ENCODE data around the gene CFAP251.
"Not testable (repeated sequence)": the region's sequence is repeated elsewhere in the genome, so short reads cannot be mapped to it uniquely, and the experiment has no call there.

CFAP251 gene

GRCh38 chr12:122035292-122035691 lies 116.9 kb downstream of the CFAP251 start:
- no peak for TF ChIP-seq CTCF (IDR thresholded peaks at IDR 0.05; ENCODE audit: insufficient read depth, low read length, missing control alignments)
- ChIA-PET POLR2A (no interaction called here), CTCF (no interaction called here)
- H3K4me3 ChIP-seq (ENCODE audit: low read depth, low read length) = no peak overlapping the region
- DNase-seq (ENCODE audit: low read depth, low spot score) = no peak

DNA sequence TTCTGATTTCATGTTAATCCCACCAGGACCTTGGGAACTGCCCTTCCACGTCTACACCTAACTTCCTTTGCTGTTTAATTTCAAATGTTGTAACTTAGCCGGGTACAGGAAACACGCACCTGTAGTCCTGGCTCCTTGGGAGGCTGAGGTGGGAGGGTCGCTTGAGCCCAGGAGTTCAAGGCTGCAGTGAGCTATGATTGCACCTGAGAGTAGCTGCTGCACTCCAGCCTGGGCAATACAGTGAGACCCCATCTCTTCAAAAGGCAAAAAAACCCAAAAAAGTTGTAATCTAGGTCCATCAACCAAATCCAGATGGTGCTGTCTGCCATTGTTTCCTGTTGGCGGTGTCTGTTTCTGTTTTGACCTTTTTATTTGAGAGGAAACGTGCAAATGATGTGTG lies 117.8 kb downstream of the CFAP251 start:
- CTCF ChIA-PET = interaction anchor here (0.8 to 2.0 kb wide), 3 partner anchors 12 to 86 kb away, joined by 3 to 7 read pairs (median 4); no protein-coding TSS in a partner anchor
- POLR2A ChIA-PET = no interaction called here
- DNase-seq (ENCODE audit: low read depth, low spot score) = no peak
- no peak overlapping the region for H3K4me3 ChIP-seq (ENCODE audit: low read depth, low read length)
- no peak for TF ChIP-seq CTCF (IDR thresholded peaks at IDR 0.05; ENCODE audit: insufficient read depth, low read length, missing control alignments)

DNA sequence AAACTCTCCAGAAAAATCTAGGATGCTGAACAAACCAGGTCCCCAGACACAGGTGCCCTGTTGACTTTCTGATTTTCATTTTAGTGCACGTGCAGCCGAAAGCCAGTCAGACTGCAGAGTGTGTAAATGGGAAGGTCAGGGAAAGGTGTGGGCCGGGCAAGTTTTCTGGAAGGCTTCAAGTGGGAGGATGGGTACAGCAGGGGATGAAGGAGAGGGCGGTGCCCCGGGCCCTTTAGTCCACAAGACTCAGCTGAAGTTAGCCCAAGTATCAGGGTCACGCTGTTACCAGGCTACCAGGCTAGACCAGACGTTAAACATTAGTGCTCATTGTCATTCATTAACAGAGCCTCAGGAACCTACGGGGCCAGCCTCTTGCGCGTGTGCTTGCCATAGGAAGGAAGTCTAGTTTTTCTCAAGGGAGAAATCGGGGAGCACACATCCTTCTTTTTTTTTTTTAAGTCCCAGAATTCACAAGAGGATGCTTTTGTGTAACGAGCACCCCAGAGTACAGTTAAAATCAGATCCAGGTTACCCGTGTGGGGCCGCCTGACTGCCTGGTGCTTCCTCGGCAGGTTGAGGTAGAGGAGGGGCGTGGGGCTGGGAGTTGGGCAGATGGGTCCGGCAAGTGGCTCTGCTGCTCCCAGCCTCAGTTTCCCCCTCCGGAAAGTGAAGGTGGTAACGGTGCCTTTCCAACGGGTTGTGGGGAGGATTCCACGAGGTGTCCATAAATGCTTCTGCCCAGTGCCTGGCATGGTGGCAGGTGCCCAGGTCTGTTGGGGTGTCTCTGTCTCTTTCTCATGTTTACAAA lies 122.4 kb downstream of the CFAP251 start:
- TF ChIP-seq CTCF (IDR thresholded peaks at IDR 0.05; ENCODE audit: insufficient read depth, low read length, missing control alignments) = no peak
- no peak for DNase-seq (ENCODE audit: low read depth, low spot score)
- ChIA-PET CTCF (interaction anchor here (1.2 to 4.4 kb wide), 2 partner anchors 9 kb away, joined by 3 to 23 read pairs; no protein-coding TSS in a partner anchor), POLR2A (no interaction called here)
- no peak overlapping the region for H3K4me3 ChIP-seq (ENCODE audit: low read depth, low read length)

- POLR2A ChIA-PET; H3K4me3 ChIP-seq (ENCODE audit: low read depth, low read length); DNase-seq (ENCODE audit: low read depth, low spot score): not testable (repeated sequence)
- CTCF ChIA-PET = interaction anchor here (2.7 to 4.4 kb wide), 2 partner anchors 10 to 81 kb away, joined by 10 to 23 read pairs; no protein-coding TSS in a partner anchor
These were observed 123.1 kb downstream of the CFAP251 start for GRCh38 chr12:122041458-122041857.

GRCh38 chr12:122042910-122043309 lies 124.5 kb downstream of the CFAP251 start:
- CTCF ChIA-PET = interaction anchor here (0.7 to 4.4 kb wide), 4 partner anchors 12 to 80 kb away, joined by 3 to 23 read pairs (median 7); no protein-coding TSS in a partner anchor
- DNase-seq (ENCODE audit: low read depth, low spot score) = no peak
- H3K4me3 ChIP-seq (ENCODE audit: low read depth, low read length) = no peak overlapping the region
- TF ChIP-seq CTCF (IDR thresholded peaks at IDR 0.05; ENCODE audit: insufficient read depth, low read length, missing control alignments) = no peak
- POLR2A ChIA-PET = no interaction called here

DNA sequence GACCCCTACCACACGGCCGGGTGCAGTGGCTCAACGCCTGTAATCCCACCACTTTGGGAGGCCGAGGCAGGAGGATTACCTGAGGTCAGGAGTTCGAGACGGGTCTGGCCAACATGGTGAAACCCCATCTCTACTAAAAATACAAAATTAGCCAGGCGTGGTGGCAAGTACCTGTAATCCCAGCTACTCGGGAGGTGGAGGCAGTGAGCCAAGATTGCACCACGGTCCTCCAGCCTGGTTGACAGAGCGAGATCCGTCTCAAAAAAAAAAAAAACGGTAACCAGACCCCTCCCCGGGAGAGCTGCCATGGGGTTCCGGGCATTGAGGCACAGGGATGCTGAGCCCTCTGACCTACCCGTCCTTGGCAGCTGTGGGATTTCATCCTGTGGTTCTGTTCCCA lies 125.1 kb downstream of the CFAP251 start:
- H3K4me3 ChIP-seq (ENCODE audit: low read depth, low read length) = no peak overlapping the region
- ChIA-PET CTCF (interaction anchor here (1.6 to 4.4 kb wide), 3 partner anchors 10 to 79 kb away, joined by 5 to 23 read pairs (median 10); no protein-coding TSS in a partner anchor), POLR2A (no interaction called here)
- TF ChIP-seq CTCF (IDR thresholded peaks at IDR 0.05; ENCODE audit: insufficient read depth, low read length, missing control alignments) = no peak
- no peak for DNase-seq (ENCODE audit: low read depth, low spot score)
